Measurements from ENCODE around the gene F5.

- no peak for TF ChIP-seq CTCF (IDR thresholded peaks at IDR 0.05; ENCODE audit: borderline replicate concordance, extremely low read depth, low read length, poor library complexity, severe bottlenecking)
- no peak for TF ChIP-seq EZH2 (IDR thresholded peaks at IDR 0.05; ENCODE audit: borderline replicate concordance, low read depth, low read length, severe bottlenecking)
Observed at GRCh38 chr1:169475806-169476387, 110.4 kb downstream of the F5 start.
